ENCODE results near the gene GRB14.

GRB14 gene

GRCh38 chr2:164613321-164613982 lies 7.8 kb downstream of the GRB14 start:
- no peak for DNase-seq (ENCODE audit: low read depth, low spot score)

GRCh38 chr2:164609790-164610189 lies 11.5 kb downstream of the GRB14 start:
- DNase-seq (ENCODE audit: low read depth, low spot score), result no peak

GRCh38 chr2:164606557-164606956 lies 14.7 kb downstream of the GRB14 start:
- no peak for DNase-seq (ENCODE audit: low read depth, low spot score)

GRCh38 chr2:164605295-164605694 lies 16.0 kb downstream of the GRB14 start:
- DNase-seq (ENCODE audit: low read depth, low spot score), result no peak

GRCh38 chr2:164600763-164601162 lies 20.5 kb downstream of the GRB14 start:
- no peak for DNase-seq (ENCODE audit: low read depth, low spot score)

GRCh38 chr2:164599954-164600589 lies 21.2 kb downstream of the GRB14 start:
- DNase-seq (ENCODE audit: low read depth, low spot score), result peak; percentile 17

- DNase-seq (ENCODE audit: low read depth, low spot score), result no peak
Observed at GRCh38 chr2:164597983-164598382, 23.3 kb downstream of the GRB14 start.

- DNase-seq (ENCODE audit: low read depth, low spot score), result no peak
Observed at GRCh38 chr2:164595031-164595430, 26.3 kb downstream of the GRB14 start.

GRCh38 chr2:164593959-164594358 lies 27.3 kb downstream of the GRB14 start:
- no peak for DNase-seq (ENCODE audit: low read depth, low spot score)

GRCh38 chr2:164593541-164593940 lies 27.7 kb downstream of the GRB14 start:
- DNase-seq (ENCODE audit: low read depth, low spot score), result peak; percentile 5

- DNase-seq (ENCODE audit: low read depth, low spot score), result no peak
Observed at GRCh38 chr2:164589522-164589921, 31.8 kb downstream of the GRB14 start.

GRCh38 chr2:164581050-164581449 lies 40.2 kb downstream of the GRB14 start:
- no peak for DNase-seq (ENCODE audit: low read depth, low spot score)

- DNase-seq (ENCODE audit: low read depth, low spot score), result no peak
Observed at GRCh38 chr2:164574931-164575330, 46.4 kb downstream of the GRB14 start.

- no peak for DNase-seq (ENCODE audit: low read depth, low spot score)
Observed at GRCh38 chr2:164570475-164570874, 50.8 kb downstream of the GRB14 start.

GRCh38 chr2:164569378-164569777 lies 51.9 kb downstream of the GRB14 start:
- no peak for DNase-seq (ENCODE audit: low read depth, low spot score)

GRCh38 chr2:164568317-164568716 lies 53.0 kb downstream of the GRB14 start:
- no peak for DNase-seq (ENCODE audit: low read depth, low spot score)

- no peak for DNase-seq (ENCODE audit: low read depth, low spot score)
Observed at GRCh38 chr2:164567335-164567989, 53.8 kb downstream of the GRB14 start.

GRCh38 chr2:164565359-164565758 lies 55.9 kb downstream of the GRB14 start:
- no peak for DNase-seq (ENCODE audit: low read depth, low spot score)

GRCh38 chr2:164562666-164563065 lies 58.6 kb downstream of the GRB14 start:
- DNase-seq (ENCODE audit: low read depth, low spot score), result no peak

GRCh38 chr2:164561991-164562390 lies 59.3 kb downstream of the GRB14 start:
- DNase-seq (ENCODE audit: low read depth, low spot score), result no peak

GRCh38 chr2:164561416-164561815 lies 59.9 kb downstream of the GRB14 start:
- no peak for DNase-seq (ENCODE audit: low read depth, low spot score)

GRCh38 chr2:164560902-164561301 lies 60.4 kb downstream of the GRB14 start:
- DNase-seq (ENCODE audit: low read depth, low spot score), result no peak

GRCh38 chr2:164560181-164560792 lies 61.0 kb downstream of the GRB14 start:
- no peak for DNase-seq (ENCODE audit: low read depth, low spot score)

Data from ELF-1 (cell line).